Mammary epithelial cell (primary cell): Measurements from ENCODE around the gene ADIPOR1.

Source experiments
- CTCF ChIP-seq, 2 donors: IDR thresholded peaks in 1 of 2; conservative IDR thresholded peaks in 1 of 2; 2 replicates each; pipeline ENCODE4 v1.5.1; 2011 to 2012; ENCODE audit warnings: inconsistent platforms in 2 of 2, low read length in 2 of 2, mild to moderate bottlenecking in 2 of 2, control low read depth in 1 of 2, low read depth in 1 of 2; ENCODE audit not compliant: insufficient read depth in 1 of 2; ENCODE audit errors: extremely low read depth in 1 of 2
- EZH2 ChIP-seq: IDR thresholded peaks from 2 replicates; pipeline ENCODE4 v1.6.1; 2012; ENCODE audit warnings: low read length, inconsistent platforms, borderline replicate concordance

GRCh38 chr1:202956969-202957368, 1.1 kb downstream of the ADIPOR1 start:
- TF ChIP-seq CTCF (conservative IDR thresholded peaks at IDR 0.05 in 1 of 2, IDR thresholded peaks at IDR 0.05 in 1 of 2; ENCODE audit: extremely low read depth in 1 of 2, insufficient read depth in 1 of 2, low read depth in 1 of 2, low read length in 2 of 2): no peak
- no peak for TF ChIP-seq EZH2
